GM19023 (cell line): Measurements from ENCODE around the gene DHRS7C.

Source experiments
- ATAC-seq: cut with Tn5 transposase; IDR thresholded peaks from one replicate; pipeline ENCODE4 v1.9.1; 2021; ENCODE audit warnings: mild to moderate bottlenecking, moderate library complexity; ENCODE audit not compliant: unreplicated experiment

Gene DHRS7C

DNA sequence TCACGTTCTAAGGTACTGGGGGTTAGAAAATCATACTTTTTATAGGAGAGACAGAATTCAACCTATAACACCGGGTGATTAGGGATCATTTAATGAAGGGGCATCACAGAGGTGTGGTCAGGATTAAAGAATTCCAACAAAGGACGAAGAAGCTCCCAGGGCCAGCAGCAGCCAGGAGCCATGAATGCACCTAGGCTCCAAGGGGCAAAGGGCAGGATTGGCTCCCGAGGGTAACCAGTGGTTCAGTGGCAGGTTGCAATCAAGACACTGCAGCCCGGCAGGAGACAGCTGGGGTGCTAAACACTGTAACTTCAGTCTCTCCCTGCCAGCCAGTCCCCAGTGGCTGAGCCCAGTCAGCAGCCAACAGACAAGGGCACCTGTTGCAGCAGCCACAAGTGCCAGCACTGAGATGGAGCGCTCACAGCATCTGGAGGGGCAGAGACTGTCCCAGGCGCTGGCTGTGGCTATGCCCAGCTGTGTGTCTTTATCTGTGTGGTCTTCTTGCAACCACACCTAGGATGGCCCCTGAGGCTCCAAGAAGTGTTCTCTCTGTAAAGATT lies 23.9 kb downstream of the DHRS7C start:
- ATAC-seq: no peak

DNA sequence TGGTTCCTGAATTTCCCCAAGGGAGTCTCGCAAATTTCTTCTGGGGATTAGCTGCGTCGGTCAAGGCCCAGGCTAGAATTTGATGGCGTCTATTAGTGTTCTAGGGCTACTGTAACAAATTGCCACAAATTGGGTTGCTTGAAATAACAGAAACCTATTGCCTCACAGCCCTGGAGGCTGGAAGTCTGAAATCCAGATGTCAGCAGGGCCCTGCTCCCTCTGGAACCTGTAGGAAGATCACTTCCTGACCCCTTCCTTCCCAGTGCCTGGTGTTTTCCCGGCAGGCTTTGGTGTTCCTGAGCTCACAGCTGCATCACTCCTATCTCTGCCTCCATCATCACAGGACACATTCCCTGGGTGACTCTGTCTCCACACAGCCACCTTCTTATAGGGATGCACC lies 24.4 kb downstream of the DHRS7C start:
- ATAC-seq: no peak

GRCh38 chr17:9765322-9765721 lies 26.1 kb downstream of the DHRS7C start:
- ATAC-seq: no peak

GRCh38 chr17:9763643-9764042 lies 27.7 kb downstream of the DHRS7C start:
- ATAC-seq: no peak

- ATAC-seq: no peak
Observed at GRCh38 chr17:9760266-9760665, 31.1 kb downstream of the DHRS7C start.

DNA sequence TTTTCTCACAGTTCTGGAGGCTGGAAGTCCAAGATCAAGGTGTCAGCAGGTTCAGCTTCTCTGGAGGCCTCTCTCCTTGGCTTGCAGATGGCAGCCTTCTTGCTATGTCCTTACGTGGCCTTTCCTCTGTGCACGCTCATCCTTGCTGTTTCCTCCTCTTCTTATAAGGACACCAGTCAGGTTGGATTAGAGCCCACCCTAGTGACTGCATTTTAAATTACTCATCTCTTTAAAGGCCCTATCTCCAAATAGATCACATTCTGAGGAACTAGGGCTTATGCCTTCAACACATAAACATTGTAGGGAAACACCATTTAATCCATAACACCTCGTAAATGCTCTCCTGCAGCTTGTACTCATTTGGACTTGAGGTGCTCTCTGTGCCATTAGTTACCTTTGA lies 36.3 kb downstream of the DHRS7C start:
- ATAC-seq: no peak

- no peak for ATAC-seq
Observed at GRCh38 chr17:9750524-9750923, 40.9 kb downstream of the DHRS7C start.

- ATAC-seq: no peak
Observed at GRCh38 chr17:9729735-9730420, 61.5 kb downstream of the DHRS7C start.

DNA sequence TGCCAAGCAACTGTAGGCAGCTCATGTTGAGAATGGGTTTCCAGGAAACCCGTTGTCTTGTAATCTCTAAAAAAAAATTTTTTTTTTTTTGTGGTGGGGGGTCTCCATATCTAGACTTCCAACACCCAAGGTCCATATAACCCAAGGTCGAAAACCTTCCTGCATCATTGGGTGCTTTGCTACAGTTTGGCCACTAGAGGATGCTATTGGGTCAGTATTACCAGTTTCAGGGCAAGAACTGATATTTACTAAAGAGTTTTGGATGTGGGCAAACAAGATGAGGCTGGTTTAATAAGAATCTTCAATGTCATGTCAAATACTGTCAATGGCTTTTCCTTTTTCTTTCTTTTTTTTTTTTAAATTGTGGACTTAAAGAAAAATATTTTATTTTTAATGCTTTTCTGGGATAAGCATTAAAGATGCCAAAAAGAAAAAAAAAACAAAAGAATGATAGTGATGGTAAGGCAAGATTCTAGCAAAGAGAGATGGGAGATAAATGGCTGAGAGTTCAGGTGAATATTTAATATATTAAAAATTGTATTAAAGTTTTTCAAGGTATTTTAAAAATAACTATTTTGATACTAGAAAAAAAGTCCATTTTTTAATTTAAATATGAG lies 62.2 kb downstream of the DHRS7C start:
- no peak for ATAC-seq

DNA sequence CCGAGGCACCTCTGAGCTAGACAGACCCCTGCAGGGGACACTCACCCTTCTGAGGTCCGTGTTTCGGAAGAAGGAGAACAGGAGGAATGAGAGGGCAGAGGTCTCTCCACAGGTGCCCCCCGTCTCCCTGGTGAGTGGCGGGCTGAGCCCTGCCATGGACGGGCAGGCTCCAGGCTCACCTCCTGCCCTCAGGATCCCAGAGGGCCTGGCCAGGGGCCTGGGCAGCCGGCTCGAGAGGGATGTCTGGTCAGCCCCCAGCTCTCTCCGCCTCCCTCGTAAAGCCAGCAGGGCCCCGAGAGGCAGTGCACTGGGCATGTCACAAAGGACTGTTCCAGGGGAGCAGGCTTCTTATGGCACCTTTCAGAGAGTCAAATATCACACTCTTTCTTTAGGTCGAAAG lies 62.8 kb downstream of the DHRS7C start:
- no peak for ATAC-seq

DNA sequence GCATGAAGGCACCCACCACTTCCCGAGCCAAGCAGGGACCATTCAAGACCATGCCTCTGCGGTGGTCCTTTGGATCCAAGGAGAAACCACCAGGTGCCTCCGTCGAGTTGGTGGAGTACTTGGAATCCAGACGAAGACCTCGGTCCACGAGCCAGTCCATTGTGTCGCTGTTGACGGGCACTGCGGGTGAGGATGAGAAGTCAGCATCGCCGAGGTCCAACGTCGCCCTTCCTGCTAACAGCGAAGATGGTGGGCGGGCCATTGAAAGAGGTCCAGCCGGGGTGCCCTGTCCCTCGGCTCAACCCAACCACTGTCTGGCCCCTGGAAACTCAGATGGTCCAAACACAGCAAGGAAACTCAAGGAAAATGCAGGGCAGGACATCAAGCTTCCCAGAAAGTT lies 63.4 kb downstream of the DHRS7C start:
- no peak for ATAC-seq

DNA sequence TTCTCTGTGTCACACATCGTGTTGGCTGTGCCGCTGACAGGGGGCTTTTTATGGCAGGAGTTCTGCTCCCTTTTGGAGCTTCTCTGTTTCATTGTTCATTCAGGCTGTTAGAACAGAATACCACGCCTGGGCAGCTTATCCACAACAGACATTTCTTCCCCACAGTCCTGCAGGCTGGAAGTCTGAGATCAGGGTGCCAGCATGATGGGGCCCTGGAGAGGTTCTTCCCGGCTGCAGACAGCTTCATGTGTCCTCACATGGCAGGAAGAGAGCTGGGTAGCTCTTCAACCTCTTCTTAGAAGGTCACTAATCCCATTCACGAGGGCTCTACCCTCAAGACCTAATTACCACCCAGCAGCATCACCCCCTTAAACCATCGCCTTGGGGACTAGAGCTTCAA lies 65.1 kb downstream of the DHRS7C start:
- no peak for ATAC-seq

- ATAC-seq: no peak
Observed at GRCh38 chr17:9725575-9725974, 65.8 kb downstream of the DHRS7C start.
